ENCODE data around the gene DMC1. TPM values are rescaled to one million over a fixed set of nuclear protein-coding genes. Genes with fewer than 3 reads are reported as not detected.
"Not testable (repeated sequence)": the region's sequence is repeated elsewhere in the genome, so short reads cannot be mapped to it uniquely, and the experiment has no call there.

Gene DMC1
- total RNA-seq, 1 donor from 2014 or later, result 2.0 TPM

- DNase-seq (ENCODE audit: low read depth), result no peak
Measured at GRCh38 chr22:38503021-38503420, 67.0 kb downstream of the DMC1 start.

GRCh38 chr22:38501797-38502672, 67.9 kb downstream of the DMC1 start:
- DNase-seq (ENCODE audit: low read depth), result no peak

DNA sequence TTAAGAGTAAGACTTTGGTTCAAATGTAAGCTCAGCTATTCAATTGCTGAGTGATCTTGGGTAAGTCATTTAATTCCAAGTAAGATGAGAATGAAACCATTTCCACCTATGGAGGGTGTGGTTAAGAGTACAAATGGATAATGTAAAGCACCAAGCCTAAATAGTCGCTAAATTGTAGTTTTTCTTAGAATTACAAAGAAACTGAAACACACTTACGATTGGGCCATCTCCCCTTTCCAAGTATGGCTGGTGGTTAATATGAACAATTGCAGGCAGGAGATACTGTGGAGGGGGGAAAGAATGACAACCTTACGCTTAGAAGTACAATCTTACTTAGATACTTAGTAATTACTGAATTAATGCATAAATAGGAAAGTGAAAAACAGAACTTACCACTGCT, 72.1 kb downstream of the DMC1 start:
- DNase-seq (ENCODE audit: low read depth), result no peak

DNA sequence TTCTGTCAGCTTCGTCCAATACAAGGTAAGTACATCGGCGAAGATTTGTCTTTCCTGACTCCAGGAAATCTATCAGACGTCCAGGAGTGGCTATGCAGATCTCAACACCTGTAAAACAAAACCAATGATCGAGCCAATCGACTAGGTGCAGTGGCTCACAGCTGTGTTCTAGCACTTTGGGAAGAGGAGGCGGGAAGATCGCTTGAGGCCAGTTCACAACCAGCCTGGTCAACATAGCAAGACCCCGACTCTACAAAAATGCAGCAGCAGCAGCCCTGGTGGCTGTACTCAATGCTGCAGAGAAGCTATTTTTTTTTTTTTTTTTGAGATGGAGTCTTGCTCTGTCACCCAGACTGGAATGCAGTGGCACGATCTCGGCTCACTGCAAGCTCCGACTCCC, 75.0 kb downstream of the DMC1 start:
- no peak for DNase-seq (ENCODE audit: low read depth)

DNA sequence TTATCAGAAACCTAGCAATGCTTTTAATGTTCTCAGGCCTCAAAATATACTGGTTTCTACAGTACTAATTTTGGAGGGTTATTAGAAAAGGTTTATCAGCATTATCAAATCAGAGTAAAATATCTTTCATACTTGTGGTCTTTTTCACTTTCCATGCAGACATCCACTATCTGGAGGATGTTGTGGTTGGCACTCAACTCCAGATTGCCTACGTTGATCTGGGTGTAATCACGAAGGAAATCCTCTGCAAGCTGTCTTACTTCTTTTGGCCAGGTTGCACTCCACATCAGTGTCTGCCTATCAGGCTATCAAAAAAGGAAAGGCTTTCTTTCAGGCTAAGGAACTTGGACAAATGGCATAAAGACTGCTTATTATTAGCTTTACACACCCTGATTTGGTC, 75.5 kb downstream of the DMC1 start:
- no peak for DNase-seq (ENCODE audit: low read depth)

GRCh38 chr22:38491707-38492348, 78.2 kb downstream of the DMC1 start:
- DNase-seq (ENCODE audit: low read depth), result no peak

DNA sequence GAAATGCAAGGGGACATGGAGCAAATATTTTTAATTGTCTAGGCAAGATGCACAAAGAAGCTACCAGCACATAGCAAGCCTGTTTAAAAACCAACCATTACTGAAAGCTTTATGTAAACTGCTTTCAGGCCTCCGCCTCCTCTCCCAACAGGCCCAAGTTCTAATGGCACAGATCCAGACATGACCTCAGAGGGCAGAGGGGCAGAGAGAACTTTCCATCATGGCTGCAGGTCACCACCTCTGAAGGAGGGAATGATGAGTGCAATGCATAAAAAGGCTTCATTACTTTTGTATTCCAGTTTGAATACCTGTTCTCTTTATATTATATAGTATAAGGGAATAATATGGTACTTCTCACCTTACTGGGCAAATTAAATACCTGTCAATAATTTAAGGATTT, 79.1 kb downstream of the DMC1 start:
- DNase-seq (ENCODE audit: low read depth), result no peak

DNA sequence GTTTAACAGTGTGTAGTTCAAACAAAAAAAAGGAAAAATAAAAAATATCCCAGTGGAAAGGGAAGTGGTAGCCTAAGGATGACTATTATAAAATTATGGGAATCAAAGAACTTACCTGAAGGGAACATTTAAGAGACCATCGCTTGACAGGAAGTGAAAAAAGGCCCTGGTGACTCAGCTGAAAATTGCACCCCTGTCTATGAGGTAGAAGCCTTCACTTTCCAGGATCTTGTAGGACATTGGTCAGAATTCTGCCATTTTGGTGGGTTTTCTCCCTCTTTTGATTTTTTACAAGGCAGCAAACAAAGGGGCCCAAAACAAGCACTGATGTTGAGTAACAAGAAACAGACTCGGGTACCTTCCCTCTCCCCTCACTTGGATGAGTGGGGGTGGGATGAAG, 79.5 kb downstream of the DMC1 start:
- no peak for DNase-seq (ENCODE audit: low read depth)

GRCh38 chr22:38489561-38490145, 80.3 kb downstream of the DMC1 start:
- DNase-seq (ENCODE audit: low read depth), result no peak

- no peak for DNase-seq (ENCODE audit: low read depth)
Measured at GRCh38 chr22:38489142-38489541, 80.8 kb downstream of the DMC1 start.

DNA sequence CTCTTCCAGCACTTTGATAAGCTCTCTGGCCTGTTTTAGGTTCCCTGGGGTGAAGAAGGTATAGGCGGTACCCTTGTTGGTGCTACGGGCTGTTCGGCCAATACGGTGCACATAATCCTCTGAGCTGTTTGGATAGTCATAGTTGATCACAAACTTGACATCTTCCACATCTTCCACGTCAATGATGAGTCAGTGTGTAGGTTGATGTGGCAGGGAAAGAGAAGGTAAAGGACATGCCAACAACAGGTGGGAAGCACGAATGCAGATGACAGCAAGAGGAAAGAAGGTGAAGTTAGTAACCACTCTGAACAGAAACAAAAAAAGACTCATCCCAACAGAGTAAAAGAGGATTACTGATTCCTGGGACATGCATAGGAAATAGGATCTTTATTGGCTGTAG, 82.0 kb downstream of the DMC1 start:
- no peak for DNase-seq (ENCODE audit: low read depth)

- DNase-seq (ENCODE audit: low read depth), result no peak
Measured at GRCh38 chr22:38485783-38486182, 84.2 kb downstream of the DMC1 start.

GRCh38 chr22:38484244-38484643, 85.7 kb downstream of the DMC1 start:
- DNase-seq (ENCODE audit: low read depth), result no peak

DNA sequence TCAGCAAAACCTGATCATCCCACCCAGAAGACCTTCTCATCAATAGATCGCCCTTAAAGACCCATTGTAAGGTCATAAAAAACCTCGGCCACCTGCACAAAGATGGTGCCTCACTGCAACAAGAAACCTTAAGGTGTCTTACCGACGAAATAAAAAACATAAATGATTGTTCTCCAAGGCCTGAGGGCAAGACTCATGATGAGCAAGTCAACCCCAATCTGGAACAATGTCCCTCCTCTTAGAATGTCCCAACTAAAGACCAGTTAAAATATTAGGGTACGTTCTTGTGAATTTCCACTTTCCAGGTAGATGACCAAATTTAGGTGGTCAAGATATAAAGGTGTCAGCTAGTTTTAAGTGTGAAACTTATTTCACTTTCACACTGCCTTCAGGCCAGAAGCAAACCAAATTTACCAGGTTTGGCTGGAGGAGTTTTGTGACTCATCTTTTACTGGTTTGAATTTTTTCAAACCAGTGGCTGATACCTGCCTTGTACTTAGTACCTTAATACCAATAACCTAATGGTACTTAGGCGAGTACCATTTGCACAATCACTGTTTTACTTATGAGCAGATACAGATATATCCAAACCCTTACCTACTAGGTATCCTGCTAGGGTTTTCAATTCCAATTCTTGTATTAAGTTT, 87.2 kb downstream of the DMC1 start:
- no peak for DNase-seq (ENCODE audit: low read depth)

- no peak for DNase-seq (ENCODE audit: low read depth)
Measured at GRCh38 chr22:38481871-38482332, 88.1 kb downstream of the DMC1 start.

DNA sequence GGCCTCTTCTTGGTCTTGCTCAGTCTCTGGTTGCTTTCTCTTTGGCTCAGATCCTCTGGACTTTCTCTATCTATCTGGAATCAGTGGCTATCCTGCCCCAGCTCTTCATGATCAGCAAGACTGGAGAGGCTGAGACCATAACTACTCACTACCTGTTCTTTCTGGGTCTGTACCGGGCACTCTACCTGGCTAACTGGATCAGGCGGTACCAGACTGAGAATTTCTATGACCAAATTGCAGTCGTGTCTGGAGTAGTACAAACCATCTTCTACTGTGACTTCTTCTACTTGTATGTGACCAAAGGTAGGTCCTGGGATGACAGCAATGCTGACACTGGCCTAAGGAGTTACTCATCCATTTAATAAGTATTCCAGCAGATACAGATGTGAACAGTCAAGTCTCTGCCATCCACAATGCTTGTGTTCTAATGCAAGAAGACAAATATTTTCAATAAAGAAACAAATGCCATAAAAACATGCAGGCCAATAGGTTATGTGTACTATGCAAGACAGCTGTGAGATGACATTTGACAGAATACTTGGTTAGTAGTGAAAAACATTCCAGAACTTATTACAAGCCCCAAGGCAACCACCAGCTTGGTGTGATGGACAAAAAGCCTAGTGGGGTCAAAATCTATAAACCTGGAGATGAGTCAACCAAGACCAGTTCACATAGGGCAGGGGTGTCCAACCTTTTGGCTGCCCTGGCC, 88.7 kb downstream of the DMC1 start:
- DNase-seq (ENCODE audit: low read depth), result no peak

GRCh38 chr22:38479096-38479837, 90.7 kb downstream of the DMC1 start:
- peak; percentile 90 for DNase-seq (ENCODE audit: low read depth)

DNA sequence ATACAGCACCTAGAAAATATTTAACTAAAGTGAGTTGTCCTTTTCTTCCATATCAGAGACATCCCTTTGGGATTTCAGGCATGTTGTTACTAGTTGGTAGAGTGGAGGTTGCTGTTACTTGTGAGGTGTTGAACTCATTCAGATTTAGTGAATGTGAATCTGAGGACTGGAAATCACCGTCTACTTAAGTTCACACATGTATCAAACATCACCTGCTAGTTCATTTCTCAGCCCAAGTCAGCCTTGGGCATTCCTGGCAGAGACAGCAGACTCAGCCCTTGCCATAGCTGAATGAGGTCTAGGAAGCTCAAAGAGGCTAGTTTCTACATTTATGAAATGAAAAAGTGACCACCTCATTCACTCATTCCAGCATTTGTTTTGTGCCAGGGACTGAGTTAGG, 92.4 kb downstream of the DMC1 start:
- no peak for DNase-seq (ENCODE audit: low read depth)

- DNase-seq (ENCODE audit: low read depth), result no peak
Measured at GRCh38 chr22:38474003-38474607, 95.9 kb downstream of the DMC1 start.

- no peak for DNase-seq (ENCODE audit: low read depth)
Measured at GRCh38 chr22:38471237-38471636, 98.7 kb downstream of the DMC1 start.

- DNase-seq (ENCODE audit: low read depth), result not testable (repeated sequence)
Measured at GRCh38 chr22:38470179-38470578, 99.8 kb downstream of the DMC1 start.
